CD14-positive monocyte (primary cell): ENCODE measurements around the gene ZNRF2. TPM values are rescaled to one million over a fixed set of nuclear protein-coding genes. Genes with fewer than 3 reads are reported as not detected.
A peak's percentile ranks its signal among the peaks of the same experiment; 100 is the strongest.

Experiments used
- DNase-seq, 3 donors: peaks; one replicate each; pipeline ENCODE4 v3.0.0-alpha.2; 2011 to 2022
- H2AFZ ChIP-seq: 2 replicates; pipeline ENCODE4 v1.6.0; 2012; ENCODE audit warnings: mild to moderate bottlenecking, low read depth, low read length, inconsistent platforms; ENCODE audit not compliant: insufficient read depth, poor library complexity, severe bottlenecking
- H3K27ac ChIP-seq, 2 donors: 1 replicate in 1 of 2; 2 replicates in 1 of 2; pipeline ENCODE4 v1.5.1; 2012 to 2013; ENCODE audit warnings: low read length in 2 of 2, control low read depth in 1 of 2, inconsistent platforms in 1 of 2, low read depth in 1 of 2, mild to moderate bottlenecking in 1 of 2
- H3K27me3 ChIP-seq, 2 donors: one replicate each; pipeline versions ENCODE4 v1.6.0 to v1.6.1; 2011 to 2013; ENCODE audit warnings: low read length in 2 of 2; ENCODE audit not compliant: control insufficient read depth in 2 of 2, insufficient read depth in 2 of 2
- H3K36me3 ChIP-seq, 2 donors: replicated peaks in 1 of 2; 1 replicate in 1 of 2; 2 replicates in 1 of 2; pipeline versions ENCODE4 v1.5.1 to v1.6.1; 2012 to 2013; ENCODE audit warnings: low read length in 2 of 2, control low read depth in 1 of 2, inconsistent platforms in 1 of 2, mild to moderate bottlenecking in 1 of 2; ENCODE audit not compliant: insufficient read depth in 2 of 2, control insufficient read depth in 1 of 2
- H3K4me1 ChIP-seq, 2 donors: 1 replicate in 1 of 2; 2 replicates in 1 of 2; pipeline versions ENCODE4 v1.5.1 to v1.6.1; 2012 to 2013; ENCODE audit warnings: low read length in 2 of 2, control low read depth in 1 of 2, inconsistent platforms in 1 of 2, mild to moderate bottlenecking in 1 of 2, moderate library complexity in 1 of 2; ENCODE audit not compliant: insufficient read depth in 2 of 2, control insufficient read depth in 1 of 2
- H3K4me2 ChIP-seq: replicated peaks from 2 replicates; pipeline ENCODE3; 2012; ENCODE audit warnings: low read length, moderate library complexity, mild to moderate bottlenecking; ENCODE audit not compliant: poor library complexity, severe bottlenecking; ENCODE audit errors: extremely low read depth
- H3K4me3 ChIP-seq, 3 experiments: fragments of 200-600 bp in 1 of 3; sonication (generic) in 1 of 3; replicated peaks in 1 of 3; 1 replicate in 2 of 3; 2 replicates in 1 of 3; pipeline ENCODE4 v1.5.1; 2011 to 2013; ENCODE audit warnings: low read length in 3 of 3, mild to moderate bottlenecking in 3 of 3, control low read depth in 2 of 3, low read depth in 2 of 3, inconsistent platforms in 1 of 3, moderate library complexity in 1 of 3
- H3K79me2 ChIP-seq: 2 replicates; pipeline ENCODE4 v1.6.0; 2012; ENCODE audit warnings: mild to moderate bottlenecking, control low read depth, inconsistent platforms, low read length, moderate library complexity; ENCODE audit not compliant: insufficient read depth
- H3K9ac ChIP-seq: 2 replicates; pipeline ENCODE4 v1.6.0; 2017; ENCODE audit warnings: low read length, mild to moderate bottlenecking; ENCODE audit not compliant: insufficient read depth, poor library complexity, severe bottlenecking
- H3K9me3 ChIP-seq, 2 donors: replicated peaks in 1 of 2; 1 replicate in 1 of 2; 2 replicates in 1 of 2; pipeline versions ENCODE4 v1.5.1 to v1.6.1; 2012 to 2013; ENCODE audit warnings: low read length in 2 of 2, control low read depth in 1 of 2; ENCODE audit not compliant: control insufficient read depth in 1 of 2, insufficient read depth in 1 of 2
- H4K20me1 ChIP-seq: 2 replicates; pipeline ENCODE4 v1.6.0; 2012; ENCODE audit warnings: mild to moderate bottlenecking, low read length, control low read depth, moderate library complexity; ENCODE audit not compliant: insufficient read depth
- H3K27ac Mint-ChIP-seq, 7 donors: one replicate each; pipeline ENCODE4 v1.8.0; 2020; ENCODE audit warnings: mild to moderate bottlenecking in 7 of 7, mixed read lengths in 7 of 7, moderate library complexity in 6 of 7, inconsistent platforms in 2 of 7
- H3K27me3 Mint-ChIP-seq, 3 donors: one replicate each; pipeline ENCODE4 v1.8.0; 2021 to 2022; ENCODE audit warnings: low read depth in 3 of 3, mild to moderate bottlenecking in 3 of 3, mixed read lengths in 3 of 3, moderate library complexity in 3 of 3, inconsistent platforms in 1 of 3
- H3K36me3 Mint-ChIP-seq, 2 donors: one replicate each; pipeline ENCODE4 v1.8.0; 2020; ENCODE audit warnings: mixed read lengths in 2 of 2, inconsistent platforms in 1 of 2, mild to moderate bottlenecking in 1 of 2
- H3K4me1 Mint-ChIP-seq: one replicate; pipeline ENCODE4 v1.8.0; 2020; ENCODE audit warnings: mild to moderate bottlenecking, mixed read lengths
- H3K4me3 Mint-ChIP-seq, 2 donors: one replicate each; pipeline ENCODE4 v1.8.0; 2020; ENCODE audit warnings: mild to moderate bottlenecking in 2 of 2, mixed read lengths in 2 of 2, moderate library complexity in 1 of 2
- H3K9me3 Mint-ChIP-seq, 7 donors: one replicate each; pipeline ENCODE4 v1.8.0; 2020 to 2022; ENCODE audit warnings: mixed read lengths in 7 of 7, mild to moderate bottlenecking in 6 of 7, moderate library complexity in 6 of 7, inconsistent platforms in 2 of 7
- CTCF ChIP-seq: fragments of 200-600 bp; IDR thresholded peaks from one replicate; pipeline ENCODE4 v1.8.0; 2022; ENCODE audit warnings: antibody characterized with exemption, mild to moderate bottlenecking
- WGBS: methylation state at CpG from one replicate; pipeline ENCODE4 v1.1.5; 2013; ENCODE audit warnings: missing lambda C conversion rate; ENCODE audit not compliant: insufficient coverage; 5-methylcytosine and 5-hydroxymethylcytosine counted together
- intact Hi-C, 2 donors: fragments of 100-400 bp; cut with micrococcal nuclease; formaldehyde crosslinking; loops; one replicate each; pipeline versions ENCODE4 v1.15.0 to v1.15.1; 2023
- polyA plus RNA-seq, 3 donors: library from polyadenylated mRNA; depleted of rRNA in 1 of 3; unstranded in 2 of 3; stranded (reverse) in 1 of 3; fragments of 300-500 nt in 2 of 3; fragments of >200 nt in 1 of 3; fragmentation: Illumina TruSeq in 2 of 3; gene quantifications; 1 replicate in 2 of 3; 2 replicates in 1 of 3; pipeline ENCODE4 v1.2.3, GENCODE V29; 2012 to 2021

ZNRF2 gene
- polyA plus RNA-seq, 3 donors, result 1.9 to 9.5 (median 5.7) TPM

DNA sequence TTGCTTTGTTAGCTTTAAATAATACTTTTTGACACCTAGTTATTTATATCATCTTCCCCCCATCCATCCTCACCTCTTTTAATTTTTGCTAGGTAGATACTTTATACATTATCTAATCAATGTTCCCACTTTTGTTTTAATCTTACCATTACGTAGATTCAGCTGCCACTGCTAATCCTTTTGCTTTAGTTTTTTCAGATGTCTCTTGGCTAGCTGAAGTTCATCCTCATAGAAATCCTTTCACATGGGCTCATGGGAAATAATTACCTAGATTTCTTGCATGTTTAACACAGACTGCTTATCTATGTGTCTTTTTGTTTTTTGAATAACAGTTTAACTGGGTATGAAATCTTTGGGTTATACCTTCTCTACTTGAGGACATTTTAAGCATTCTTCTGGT, 60.1 kb downstream of the ZNRF2 start:
- Histone ChIP-seq H3K9me3 (no peaks in the 10 kb centered on the region), H4K20me1 (peaks cover 35% of the 10 kb centered on the region), H3K79me2 (peaks cover 97% of the 10 kb centered on the region), H3K27ac (peak overlapping the region in 1 of 2 donors; percentile 72), H3K9ac (no peak overlapping the region), H3K36me3 (no peaks in the 10 kb centered on the region), H3K4me3 (peak overlapping the region in 2 of 3 experiments; percentile 20 to 47), H3K27me3 (no peaks in the 10 kb centered on the region), H2AFZ (no peak overlapping the region), H3K4me2 (peak overlapping the region; percentile 60), H3K4me1 (peaks cover 48 to 66% of the 10 kb centered on the region in 2 donors)
- Mint-ChIP-seq H3K9me3 (peaks cover 6 to 12% (median 11%) of the 10 kb centered on the region in 7 donors), H3K36me3 (peaks cover 5 to 6% of the 10 kb centered on the region in 2 donors), H3K4me3 (peak overlapping the region; percentile 48 to 49), H3K27ac (peak overlapping the region; percentile 66 to 89 (median 74)), H3K27me3 (peaks cover 0 to 1% (median 0%) of the 10 kb centered on the region in 3 donors), H3K4me1 (peaks cover 75% of the 10 kb centered on the region)
- intact Hi-C loops, result loop anchor here (10.0 kb wide), 2 partner anchors 90 to 180 kb away; no protein-coding TSS in a partner anchor
- WGBS, result no CpG with 5 or more reads among the region's 1 CpG
- DNase-seq, result no peak
- TF ChIP-seq CTCF, result no peak

- DNase-seq, result no peak
- Mint-ChIP-seq H3K27ac (peak overlapping the region; percentile 83 to 93 (median 90)), H3K36me3 (peaks cover 0 to 3% of the 10 kb centered on the region in 2 donors), H3K9me3 (peaks cover 0 to 3% (median 0%) of the 10 kb centered on the region in 7 donors), H3K4me3 (peak overlapping the region in 1 of 2 donors; percentile 55), H3K4me1 (peaks cover 70% of the 10 kb centered on the region), H3K27me3 (no peaks in the 10 kb centered on the region)
- H3K9ac ChIP-seq, result peak overlapping the region; percentile 11
- no peaks in the 10 kb centered on the region for H3K9me3 ChIP-seq
- peak overlapping the region; percentile 4 for H2AFZ ChIP-seq
- H3K4me1 ChIP-seq, result peaks cover 60 to 86% of the 10 kb centered on the region in 2 donors
- H4K20me1 ChIP-seq, result peaks cover 37% of the 10 kb centered on the region
- no peaks in the 10 kb centered on the region for H3K27me3 ChIP-seq
- H3K36me3 ChIP-seq, result no peaks in the 10 kb centered on the region
- intact Hi-C loops, result loop anchor here (2.0 to 10.0 kb wide), 4 partner anchors 63 to 183 kb away; partner anchors contain the start of gene ZNRF2 (in 1 of the 2)
- peak overlapping the region; percentile 54 to 89 for H3K27ac ChIP-seq
- WGBS, result 100% methylated on average over 1 of the region's 2 CpGs
- H3K4me3 ChIP-seq, result peak overlapping the region in 1 of 3 experiments; percentile 48
- peaks cover 97% of the 10 kb centered on the region for H3K79me2 ChIP-seq
- no peak for TF ChIP-seq CTCF
- H3K4me2 ChIP-seq, result peak overlapping the region; percentile 64
These were observed 63.1 kb downstream of the ZNRF2 start for GRCh38 chr7:30347226-30348082.
